H1 (cell line): ENCODE data around the gene CAMK2B. TPM values are rescaled to one million over a fixed set of nuclear protein-coding genes. Genes with fewer than 3 reads are reported as not detected.
A peak's percentile ranks its signal among the peaks of the same experiment; 100 is the strongest.

ENCODE experiments used
- CTCF ChIA-PET: fragments of 300-600 bp; sonication (Branson Sonifier 250); formaldehyde crosslinking; loops from one replicate; lab custom pipeline; 2021; ENCODE audit not compliant: partially characterized antibody; lab: Charles Lee
- POLR2A ChIA-PET: fragments of 300-600 bp; sonication (Branson Sonifier 250); formaldehyde crosslinking; loops from one replicate; lab custom pipeline; 2021; ENCODE audit warnings: inconsistent platforms; ENCODE audit not compliant: partially characterized antibody; lab: Charles Lee
- DNase-seq, 2 experiments: peaks; one replicate each; pipeline versions ENCODE4 v3.0.0 to v3.0.0-alpha.2; 2010 to 2022; ENCODE audit warnings: low spot score in 2 of 2, low read depth in 1 of 2, mixed read lengths in 1 of 2
- FAIRE-seq: peaks from 2 replicates; lab custom pipeline; 2011; peaks lifted over from hg19 to GRCh38; lab: Jason Lieb, UNC
- H2AFZ ChIP-seq: 2 replicates; pipeline ENCODE4 v1.8.1; 2012; ENCODE audit warnings: low read length, inconsistent platforms
- H2AK5ac ChIP-seq: 2 replicates; pipeline ENCODE4 v1.6.1; 2013; ENCODE audit warnings: low read depth, low read length
- H2BK120ac ChIP-seq: replicated peaks from 2 replicates; pipeline ENCODE3; 2013; ENCODE audit warnings: low read depth, low read length, inconsistent platforms
- H2BK12ac ChIP-seq: 2 replicates; pipeline ENCODE4 v1.6.1; 2013; ENCODE audit warnings: low read depth, low read length
- H2BK15ac ChIP-seq: 2 replicates; pipeline ENCODE4 v1.6.1; 2013; ENCODE audit warnings: low read length
- H2BK20ac ChIP-seq: 2 replicates; pipeline ENCODE4 v1.6.1; 2013; ENCODE audit warnings: low read length
- H2BK5ac ChIP-seq: 2 replicates; pipeline ENCODE4 v1.6.1; 2013; ENCODE audit warnings: low read depth, low read length
- H3K14ac ChIP-seq: 2 replicates; pipeline ENCODE4 v1.6.1; 2013; ENCODE audit warnings: inconsistent platforms; ENCODE audit not compliant: insufficient read length
- H3K18ac ChIP-seq: 2 replicates; pipeline ENCODE4 v1.6.1; 2013; ENCODE audit warnings: low read length; ENCODE audit errors: extremely low read depth
- H3K23ac ChIP-seq: 2 replicates; pipeline ENCODE4 v1.6.1; 2013; ENCODE audit warnings: inconsistent platforms; ENCODE audit not compliant: insufficient read length
- H3K23me2 ChIP-seq: 2 replicates; pipeline ENCODE4 v1.6.1; 2013; ENCODE audit warnings: low read depth, low read length
- H3K27ac ChIP-seq: 2 replicates; pipeline ENCODE4 v1.6.1; 2011; ENCODE audit warnings: low read depth, low read length, inconsistent platforms
- H3K27me3 ChIP-seq, 4 experiments: replicated peaks in 1 of 4; 1 replicate in 1 of 4; 2 replicates in 3 of 4; pipeline versions ENCODE4 v1.6.1 to v1.8.1; 2011 to 2013; ENCODE audit warnings: low read length in 3 of 4, mild to moderate bottlenecking in 3 of 4, inconsistent platforms in 2 of 4, mixed read lengths in 2 of 4, moderate library complexity in 1 of 4; ENCODE audit not compliant: control insufficient read depth in 3 of 4, insufficient read depth in 3 of 4; ENCODE audit errors: extremely low read depth in 1 of 4
- H3K36me3 ChIP-seq, 4 experiments: 2 replicates each; pipeline versions ENCODE4 v1.6.1 to v1.8.1; 2011 to 2013; ENCODE audit warnings: mild to moderate bottlenecking in 4 of 4, low read length in 3 of 4, moderate library complexity in 2 of 4, control low read depth in 1 of 4, inconsistent platforms in 1 of 4; ENCODE audit not compliant: insufficient read depth in 4 of 4, control insufficient read depth in 2 of 4
- H3K4ac ChIP-seq: replicated peaks from 2 replicates; pipeline ENCODE3; 2013; ENCODE audit warnings: low read length, low read depth, mixed read lengths, inconsistent platforms; ENCODE audit not compliant: insufficient read length
- H3K4me1 ChIP-seq, 4 experiments: replicated peaks in 1 of 4; 1 replicate in 1 of 4; 2 replicates in 3 of 4; pipeline versions ENCODE4 v1.6.1 to v1.8.1; 2011 to 2013; ENCODE audit warnings: low read length in 3 of 4, inconsistent platforms in 2 of 4, mixed read lengths in 1 of 4; ENCODE audit not compliant: insufficient read depth in 4 of 4, control insufficient read depth in 3 of 4
- H3K4me2 ChIP-seq, 2 experiments: 2 replicates each; pipeline versions ENCODE4 v1.6.1 to v1.8.1; 2011 to 2013; ENCODE audit warnings: low read depth in 2 of 2, low read length in 2 of 2, control low read depth in 1 of 2, inconsistent platforms in 1 of 2, mild to moderate bottlenecking in 1 of 2; ENCODE audit not compliant: insufficient read depth in 1 of 2
- H3K4me3 ChIP-seq, 4 experiments: fragments of 200-600, 300-600 bp in 1 of 4; sonication (generic), shearing (Covaris generic), sonication (Bioruptor Twin) in 1 of 4; 2 replicates each; pipeline versions ENCODE4 v1.5.1 to v1.8.1; 2011 to 2016; ENCODE audit warnings: low read length in 4 of 4, low read depth in 3 of 4, control low read depth in 2 of 4, inconsistent platforms in 2 of 4, mild to moderate bottlenecking in 2 of 4, mixed read lengths in 1 of 4, moderate library complexity in 1 of 4; ENCODE audit not compliant: insufficient read depth in 2 of 4; ENCODE audit errors: extremely low read depth in 1 of 4
- H3K56ac ChIP-seq: replicated peaks from 2 replicates; pipeline ENCODE3; 2013; ENCODE audit warnings: low read depth, mild to moderate bottlenecking, mixed read lengths, low read length, inconsistent platforms; ENCODE audit not compliant: insufficient read length
- H3K79me1 ChIP-seq: 2 replicates; pipeline ENCODE4 v1.6.1; 2013; ENCODE audit warnings: low read depth, low read length, control low read depth
- H3K79me2 ChIP-seq, 2 experiments: 2 replicates each; pipeline versions ENCODE4 v1.6.1 to v1.8.1; 2012 to 2013; ENCODE audit warnings: low read length in 2 of 2, mild to moderate bottlenecking in 2 of 2, inconsistent platforms in 1 of 2; ENCODE audit not compliant: insufficient read depth in 2 of 2, control insufficient read depth in 1 of 2
- H3K9ac ChIP-seq, 4 experiments: replicated peaks in 1 of 4; 1 replicate in 1 of 4; 2 replicates in 3 of 4; pipeline versions ENCODE4 v1.6.1 to v1.8.1; 2011 to 2013; ENCODE audit warnings: low read depth in 3 of 4, low read length in 3 of 4, control low read depth in 2 of 4, mild to moderate bottlenecking in 2 of 4, moderate library complexity in 2 of 4, inconsistent platforms in 1 of 4; ENCODE audit errors: extremely low read depth in 1 of 4
- H3K9me3 ChIP-seq, 2 experiments: 2 replicates each; pipeline versions ENCODE4 v1.6.1 to v1.8.1; 2012 to 2013; ENCODE audit warnings: mild to moderate bottlenecking in 2 of 2, moderate library complexity in 2 of 2, control low read depth in 1 of 2, inconsistent platforms in 1 of 2, low read depth in 1 of 2, low read length in 1 of 2, mixed read lengths in 1 of 2; ENCODE audit not compliant: insufficient read depth in 2 of 2
- H4K20me1 ChIP-seq, 2 experiments: replicated peaks in 1 of 2; 2 replicates each; pipeline versions ENCODE3 to v1.8.1; 2011 to 2013; ENCODE audit warnings: inconsistent platforms in 2 of 2, low read length in 2 of 2, mild to moderate bottlenecking in 1 of 2; ENCODE audit not compliant: insufficient read depth in 2 of 2, control insufficient read depth in 1 of 2
- H4K5ac ChIP-seq: 2 replicates; pipeline ENCODE4 v1.6.1; 2013; ENCODE audit warnings: low read length, low read depth, mixed read lengths, inconsistent platforms; ENCODE audit not compliant: insufficient read length
- H4K8ac ChIP-seq: 2 replicates; pipeline ENCODE4 v1.8.0; 2013; ENCODE audit warnings: mild to moderate bottlenecking, moderate library complexity, low read length, inconsistent platforms; ENCODE audit not compliant: insufficient read depth; ENCODE audit errors: extremely low read depth
- H4K91ac ChIP-seq: replicated peaks from 2 replicates; pipeline ENCODE3; 2013; ENCODE audit warnings: low read length, mixed read lengths, inconsistent platforms; ENCODE audit not compliant: insufficient read length
- ATF3 ChIP-seq: IDR thresholded peaks from 2 replicates; pipeline ENCODE4 v1.6.1; 2011; ENCODE audit warnings: low read depth, mild to moderate bottlenecking, low read length; ENCODE audit not compliant: insufficient read depth
- EGR1 ChIP-seq: IDR thresholded peaks from 2 replicates; pipeline ENCODE4 v1.6.1; 2011; ENCODE audit warnings: low read depth, low read length, borderline replicate concordance
- WGBS, 2 experiments: shearing (Covaris generic) in 1 of 2; methylation state at CpG; one replicate each; pipeline versions ENCODE4 v1.1.6 to v1.1.7; 2013 to 2015; ENCODE audit warnings: low lambda C conversion rate in 2 of 2, mixed read lengths in 2 of 2, inconsistent platforms in 1 of 2, low coverage in 1 of 2, missing lambda C conversion rate in 1 of 2; ENCODE audit not compliant: insufficient replicate concordance in 2 of 2, insufficient coverage in 1 of 2, insufficient read length in 1 of 2; ENCODE audit errors: extremely low coverage in 1 of 2, missing lambda C conversion rate in 1 of 2; 5-methylcytosine and 5-hydroxymethylcytosine counted together
- polyA plus RNA-seq, 7 experiments: library from polyadenylated mRNA; depleted of rRNA in 3 of 7; stranded (reverse) in 5 of 7; unstranded in 2 of 7; fragments of >200 nt in 5 of 7; fragments of 200-250 nt in 2 of 7; gene quantifications; 1 replicate in 5 of 7; 2 replicates in 1 of 7; 4 replicates in 1 of 7; pipeline versions ENCODE4 v1.2.1 to v1.2.3, GENCODE V29; 2011 to 2013; ENCODE audit warnings: missing spikeins in 2 of 7, mixed read lengths in 2 of 7
- total RNA-seq: library from RNA; stranded (reverse); fragmentation: NEBNext Ultra II Directional; extraction: Animal tissue kit (Norgen Biotek cat#: 25700); gene quantifications from 2 replicates; pipeline ENCODE4 v1.2.1, GENCODE V29; 2021
- TF ChIP-seq, protein P1 (sequence below): IDR thresholded peaks from 2 replicates; pipeline ENCODE4 v1.6.1; 2012; ENCODE audit warnings: inconsistent platforms

The CAMK2B gene
- total and polyA plus RNA-seq, 2 of the 8 experiments (the other 6 are each of a cell fraction or from before 2014, with no cell fraction given): 0.05 to 0.15 TPM

DNA sequence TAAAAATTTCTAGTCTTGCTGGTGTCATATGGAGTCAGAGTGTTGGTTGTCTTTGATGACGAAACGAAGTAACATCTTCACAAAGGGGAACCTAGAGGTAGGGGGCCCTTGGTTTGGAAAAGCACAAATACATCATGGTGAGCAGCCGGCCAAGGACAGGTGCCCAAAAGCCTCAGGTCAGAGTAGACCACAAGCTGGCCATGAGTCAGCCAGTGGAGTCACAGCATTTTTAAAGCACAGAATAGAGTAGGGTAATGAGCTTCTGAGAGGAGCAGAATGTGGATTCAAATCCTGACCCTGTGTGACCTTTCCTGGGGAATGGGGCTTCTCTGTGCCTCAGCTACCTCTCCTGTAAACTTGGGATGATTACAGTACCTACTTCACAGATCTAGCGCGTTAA is 5.3 kb downstream of the CAMK2B start:
- Histone ChIP-seq H3K9me3 (no peaks in the 10 kb centered on the region), H3K4me2 (no peak overlapping the region), H3K56ac (no peak overlapping the region), H2BK5ac (no peak overlapping the region), H3K4me1 (peaks cover 0 to 7% (median 2%) of the 10 kb centered on the region in 4 experiments; a peak in 3 of 7 replicates), H2AFZ (no peak overlapping the region), H3K14ac (no peak overlapping the region), H4K5ac (no peak overlapping the region), H3K9ac (no peak overlapping the region), H3K27me3 (peaks cover 18 to 23% (median 21%) of the 10 kb centered on the region in 4 experiments), H2AK5ac (no peak overlapping the region), H4K20me1 (no peaks in the 10 kb centered on the region), H2BK12ac (no peak overlapping the region), H3K23ac (peak overlapping the region; percentile 17), H3K18ac (no peak overlapping the region), H3K79me2 (no peaks in the 10 kb centered on the region), H3K27ac (no peak overlapping the region), H2BK120ac (no peak overlapping the region), H3K23me2 (no peaks in the 10 kb centered on the region; the same call in 1 of the 2 replicates), H3K4me3 (no peak overlapping the region), H2BK20ac (no peak overlapping the region), H4K91ac (no peak overlapping the region), H4K8ac (no peak overlapping the region), H3K36me3 (no peaks in the 10 kb centered on the region; a peak in 1 of 8 replicates), H2BK15ac (no peak overlapping the region), H3K4ac (no peak overlapping the region), H3K79me1 (no peaks in the 10 kb centered on the region)
- DNase-seq: no peak
- CTCF ChIA-PET: interaction anchor here (0.8 to 1.2 kb wide), 5 partner anchors 12 to 76 kb away, joined by 3 to 4 read pairs (median 3); no protein-coding TSS in a partner anchor
- WGBS, 2 experiments: 85% methylated on average over 5 of the region's 5 CpGs; no CpG with 5 or more reads in 1 of the 2 experiments
- POLR2A ChIA-PET: interaction anchor here (1.1 kb wide), 1 partner anchor 12 kb away, joined by 3 read pairs; no protein-coding TSS in a partner anchor
- FAIRE-seq: no peak
- no peak for TF ChIP-seq ATF3
- TF ChIP-seq EGR1: no peak
- TF ChIP-seq, protein P1, sequence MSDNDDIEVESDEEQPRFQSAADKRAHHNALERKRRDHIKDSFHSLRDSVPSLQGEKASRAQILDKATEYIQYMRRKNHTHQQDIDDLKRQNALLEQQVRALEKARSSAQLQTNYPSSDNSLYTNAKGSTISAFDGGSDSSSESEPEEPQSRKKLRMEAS: no peak
